GM21619 (cell line): Measurements from ENCODE around the gene CD58.
A peak's percentile ranks its signal among the peaks of the same experiment; 100 is the strongest.
"Not testable (repeated sequence)": the region's sequence is repeated elsewhere in the genome, so short reads cannot be mapped to it uniquely, and the experiment has no call there.

ENCODE experiments used
- ATAC-seq: cut with Tn5 transposase; IDR thresholded peaks from one replicate; pipeline ENCODE4 v1.9.1; 2021; ENCODE audit not compliant: unreplicated experiment

CD58 gene

DNA sequence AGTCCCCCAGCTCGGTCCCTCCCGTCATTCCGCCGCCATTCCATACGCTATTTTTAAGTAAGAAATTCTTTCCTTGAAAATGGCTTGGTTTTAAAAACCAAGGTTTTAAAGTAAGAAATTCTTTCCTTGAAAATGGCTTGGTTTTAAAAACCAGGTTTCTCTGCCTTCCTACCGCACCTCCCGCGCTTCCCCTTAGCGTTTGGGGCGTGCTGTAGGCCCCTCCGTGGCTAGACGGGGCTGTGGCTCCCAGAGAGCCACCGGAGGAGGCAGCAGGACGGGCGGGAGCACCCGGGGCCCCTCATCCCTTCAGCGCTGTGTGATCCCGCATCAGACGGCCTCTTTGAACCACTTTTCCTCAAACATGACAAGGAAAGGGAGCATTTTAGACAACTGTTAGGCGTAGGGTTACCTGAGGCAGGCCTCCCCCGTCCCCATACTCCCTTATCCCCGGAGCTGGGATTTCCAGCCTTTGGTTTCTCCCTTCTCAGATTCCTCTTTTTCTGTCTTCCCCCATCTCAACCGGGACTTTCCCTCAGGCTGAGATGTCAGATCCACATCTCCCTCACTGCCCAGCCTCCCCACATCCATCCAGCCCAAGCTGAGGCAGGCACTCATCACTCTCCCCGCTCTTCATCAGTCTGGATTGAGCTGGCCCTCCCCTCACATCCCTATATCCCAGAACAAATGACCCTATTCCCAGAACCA is 541 bp upstream of the CD58 start:
- ATAC-seq = no peak

- no peak for ATAC-seq
Observed at GRCh38 chr1:116569776-116570357, 959 bp downstream of the CD58 start.

GRCh38 chr1:116569381-116569670 is 1.5 kb downstream of the CD58 start:
- no peak for ATAC-seq

- ATAC-seq = no peak
Observed at GRCh38 chr1:116568662-116569380, 2.0 kb downstream of the CD58 start.

DNA sequence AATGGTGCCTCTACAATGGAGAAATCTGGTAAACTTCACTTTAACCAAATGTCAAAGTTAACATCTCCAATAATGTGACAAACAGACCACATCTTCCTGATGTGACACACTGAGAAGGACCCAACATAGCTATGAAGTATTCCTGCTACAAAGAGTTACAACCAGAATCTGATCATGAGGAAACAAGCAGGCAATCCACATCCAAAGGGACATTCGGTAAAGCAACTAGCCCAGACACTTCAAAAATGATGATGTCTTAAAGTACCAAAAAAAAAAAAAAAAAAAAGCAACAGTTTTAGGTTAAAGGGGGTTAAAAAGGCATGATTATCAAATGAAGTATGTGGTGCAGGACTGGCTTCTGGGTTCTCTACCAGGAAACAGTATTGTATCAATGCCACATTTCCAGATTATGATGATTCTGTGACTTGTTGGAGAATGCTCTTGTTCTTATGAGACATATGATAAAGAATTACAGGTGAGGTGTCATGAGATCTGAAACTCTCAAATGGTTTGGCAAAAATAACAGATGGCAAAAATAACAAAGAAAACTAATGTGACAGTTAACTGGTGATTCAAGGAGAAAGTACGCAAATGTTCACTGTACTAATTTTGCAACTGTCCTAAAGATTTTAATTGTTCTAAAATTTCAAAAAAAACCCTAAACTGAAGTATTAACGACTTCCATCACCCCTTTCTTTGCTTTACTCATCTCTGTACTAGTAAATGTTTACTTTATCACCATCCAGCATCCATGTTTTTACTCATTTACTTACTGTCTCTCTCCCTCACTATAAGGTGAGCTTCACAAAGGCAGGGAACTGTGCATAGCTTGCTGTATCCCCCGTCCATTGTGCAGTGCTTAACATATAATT is 2.8 kb downstream of the CD58 start:
- ATAC-seq = no peak

GRCh38 chr1:116565222-116565621 is 5.6 kb downstream of the CD58 start:
- no peak for ATAC-seq

GRCh38 chr1:116564426-116564825 is 6.4 kb downstream of the CD58 start:
- ATAC-seq = no peak

DNA sequence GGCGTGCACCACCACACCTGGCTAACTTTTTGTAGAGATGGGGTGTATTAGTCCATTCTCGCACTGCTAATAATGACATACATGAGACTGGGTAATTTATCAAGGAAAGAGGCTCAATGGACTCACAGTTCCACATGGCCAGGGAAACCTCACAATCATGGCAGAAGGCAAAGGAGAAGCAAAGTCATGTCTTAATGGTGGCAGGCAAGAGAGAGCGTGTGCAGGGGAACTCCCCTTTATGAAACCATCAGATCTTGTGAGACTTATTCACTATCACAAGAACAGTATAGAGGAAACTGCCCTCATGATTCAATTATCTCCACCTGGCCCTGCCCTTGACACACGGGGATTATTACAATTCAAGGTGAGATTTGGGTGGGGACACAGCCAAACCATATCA is 8.4 kb downstream of the CD58 start:
- not testable (repeated sequence) for ATAC-seq

DNA sequence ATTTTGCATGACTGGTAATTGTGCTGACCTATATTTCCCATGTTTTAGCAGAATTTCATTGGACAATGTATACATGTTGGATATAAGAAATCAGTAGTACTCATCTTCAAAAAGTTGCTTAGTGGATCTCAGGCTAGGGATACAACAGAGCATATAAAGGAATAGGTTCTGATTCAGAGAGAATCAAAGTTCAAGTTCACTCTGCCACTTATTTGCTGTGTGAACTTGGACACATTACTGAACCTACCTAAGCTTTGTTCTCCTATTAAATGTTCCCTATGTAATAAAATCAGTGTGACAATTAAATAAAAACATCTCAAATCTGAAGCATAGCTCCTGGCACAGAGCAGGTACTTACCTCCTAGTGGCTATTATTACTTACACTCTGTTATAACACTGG is 9.3 kb downstream of the CD58 start:
- ATAC-seq = no peak

GRCh38 chr1:116560704-116561490 is 9.9 kb downstream of the CD58 start:
- ATAC-seq = no peak

- ATAC-seq = peak; percentile 40
Observed at GRCh38 chr1:116559304-116559761, 11.5 kb downstream of the CD58 start.

DNA sequence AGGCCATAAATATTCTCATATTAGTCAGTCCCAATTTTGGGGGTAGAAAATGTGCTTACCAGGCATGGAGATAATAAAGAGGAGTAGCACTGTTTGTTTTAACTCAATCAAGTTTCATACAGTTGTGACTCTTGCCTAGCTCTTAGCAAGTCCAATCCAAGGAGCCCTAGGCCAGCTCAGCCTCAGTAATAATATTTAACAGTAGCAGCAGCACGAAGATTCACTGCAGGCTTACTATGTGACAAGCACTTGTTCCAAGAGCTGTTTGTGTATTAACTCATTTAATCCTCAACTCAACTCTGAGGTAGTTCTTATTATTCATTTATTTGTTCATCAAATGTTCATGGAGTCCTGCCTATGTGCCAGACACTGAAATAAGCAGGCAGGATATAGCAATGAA is 12.3 kb downstream of the CD58 start:
- ATAC-seq = no peak

DNA sequence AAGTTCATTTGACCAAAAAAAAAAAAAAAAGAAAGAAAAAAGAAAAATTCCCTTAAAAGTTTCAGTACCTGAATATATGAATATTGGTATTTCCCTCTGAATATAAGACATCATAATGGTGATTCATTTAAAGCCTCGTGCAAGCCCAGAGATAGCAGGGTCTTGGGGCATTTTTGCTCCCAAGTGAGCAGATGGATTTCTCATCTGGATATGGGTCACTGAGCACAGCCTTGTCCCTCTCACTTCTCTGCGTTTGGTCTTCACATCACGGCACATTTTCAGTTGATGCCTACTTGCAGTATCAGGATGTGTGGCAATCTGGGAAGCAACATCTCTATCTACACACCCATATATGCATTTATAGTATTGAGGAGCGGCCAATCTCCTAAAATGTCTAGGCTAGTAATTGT is 12.7 kb downstream of the CD58 start:
- no peak for ATAC-seq

GRCh38 chr1:116557323-116557878 is 13.4 kb downstream of the CD58 start:
- no peak for ATAC-seq

DNA sequence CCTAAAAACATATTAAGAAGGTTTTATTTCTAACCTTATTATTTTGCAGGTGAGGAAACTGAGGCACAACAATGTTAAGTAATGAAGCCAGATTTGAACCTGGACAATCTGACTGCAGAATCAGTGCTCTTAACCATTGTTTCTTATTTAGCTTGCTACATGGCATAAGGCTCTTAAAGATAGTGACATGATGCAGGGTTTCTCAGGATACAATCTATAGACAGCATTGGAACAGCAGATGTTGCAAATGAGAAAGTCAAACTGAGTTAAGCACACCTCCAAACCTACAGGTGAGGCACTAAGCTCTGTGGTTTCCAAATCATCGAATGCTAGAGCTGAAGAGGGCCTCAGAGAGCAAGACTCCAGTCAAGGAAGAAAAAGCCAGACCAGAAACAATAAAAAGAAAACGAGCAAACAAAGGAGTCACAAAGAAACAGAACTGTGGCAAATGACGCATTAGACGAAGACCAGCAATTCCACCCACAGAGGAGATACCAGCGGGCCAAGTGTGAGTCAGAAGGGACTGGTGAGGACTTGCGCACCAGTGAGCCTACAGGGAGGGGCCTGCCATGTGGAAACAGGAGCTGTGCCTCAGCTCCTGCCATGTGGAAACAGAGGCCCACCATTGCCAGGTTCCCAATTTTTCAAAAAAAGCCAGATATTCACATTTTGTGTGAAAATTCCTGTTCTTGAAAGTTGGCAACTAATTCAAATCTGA is 14.4 kb downstream of the CD58 start:
- ATAC-seq = peak; percentile 55

DNA sequence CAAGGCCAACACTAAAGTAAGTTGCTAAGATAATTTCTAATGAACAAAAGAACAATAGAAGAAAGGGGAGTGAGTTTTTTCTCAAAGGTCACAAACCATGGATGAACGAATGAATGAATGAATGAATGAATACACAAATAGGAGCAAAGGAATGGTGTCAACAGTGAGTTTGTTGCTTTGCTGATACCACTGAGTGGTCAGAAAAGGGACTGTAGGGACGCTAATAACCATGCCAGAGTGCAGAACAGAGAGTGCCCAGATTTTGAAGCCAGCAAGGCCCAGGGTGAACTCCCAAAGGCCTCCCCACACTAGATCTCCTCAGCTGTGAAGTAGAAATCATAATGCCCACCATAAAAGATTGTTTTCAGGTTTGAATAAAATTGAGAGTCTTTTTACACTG is 15.9 kb downstream of the CD58 start:
- ATAC-seq = no peak

DNA sequence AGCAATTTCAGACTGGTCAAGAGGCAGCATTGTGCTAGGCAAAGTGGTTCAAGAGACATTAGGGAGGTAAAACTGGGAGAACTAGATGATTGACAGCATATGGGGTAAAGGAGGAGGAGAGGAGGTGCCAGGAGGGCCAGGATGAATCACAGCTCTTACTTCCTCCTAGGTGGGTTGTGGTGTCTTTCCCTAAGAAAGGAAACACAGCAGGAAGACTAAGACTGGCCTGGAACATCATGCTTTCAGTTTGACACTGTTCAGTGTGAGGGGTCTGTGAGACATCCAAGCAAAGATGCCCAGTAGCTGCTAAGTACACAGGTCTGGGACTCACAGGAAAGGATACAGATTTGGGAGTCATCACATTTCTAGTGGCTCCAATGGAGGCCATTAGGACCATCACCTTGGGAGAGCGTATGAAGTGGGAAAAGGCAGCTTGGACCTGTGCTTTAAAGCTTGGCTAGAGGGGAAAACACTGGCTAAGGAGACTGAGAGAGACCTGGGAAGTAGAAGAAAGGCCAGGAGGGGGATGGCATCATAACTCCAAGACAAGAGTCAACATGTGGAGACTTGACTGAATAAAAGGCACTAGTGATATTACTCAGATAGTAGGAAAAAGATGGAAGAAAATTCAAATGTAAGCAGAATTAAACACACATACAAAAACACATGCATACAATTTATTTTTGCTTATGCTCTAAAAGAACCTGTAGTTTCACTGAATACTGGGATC is 17.3 kb downstream of the CD58 start:
- ATAC-seq = no peak

GRCh38 chr1:116546354-116546977 is 24.4 kb downstream of the CD58 start:
- no peak for ATAC-seq

GRCh38 chr1:116545359-116545705 is 25.5 kb downstream of the CD58 start:
- no peak for ATAC-seq
